ENCODE measurements around the gene AP3B1. TPM values are rescaled to one million over a fixed set of nuclear protein-coding genes. Genes with fewer than 3 reads are reported as not detected.

The AP3B1 gene
- total RNA-seq, 1 experiment from 2014 or later: 27.4 TPM

GRCh38 chr5:77990020-77990419 is 304.5 kb downstream of the AP3B1 start:
- Histone ChIP-seq H3K79me2 (ENCODE audit: low read length) (no peaks in the 10 kb centered on the region), H3K4me3 (ENCODE audit: low read length) (no peak overlapping the region), H3K9me2 (replicated peaks; ENCODE audit: insufficient read depth, low read length) (no peaks in the 10 kb centered on the region), H3K4me2 (ENCODE audit: low read depth, low read length, poor library complexity, severe bottlenecking) (no peak overlapping the region), H4K20me1 (ENCODE audit: insufficient read depth, low read depth, low read length) (no peaks in the 10 kb centered on the region), H3K9ac (ENCODE audit: low read length) (no peak overlapping the region), H3K27ac (ENCODE audit: low read length) (no peak overlapping the region), H3K27me3 (ENCODE audit: low read length) (no peaks in the 10 kb centered on the region), H3K36me3 (ENCODE audit: insufficient read depth, low read length) (no peaks in the 10 kb centered on the region), H2AFZ (ENCODE audit: low read length) (no peak overlapping the region), H3K9me3 (ENCODE audit: low read length) (no peaks in the 10 kb centered on the region), H3K4me1 (ENCODE audit: low read length) (no peaks in the 10 kb centered on the region)
- DNase-seq: no peak

GRCh38 chr5:77987988-77988387 is 306.5 kb downstream of the AP3B1 start:
- Histone ChIP-seq H3K79me2 (ENCODE audit: low read length) (no peaks in the 10 kb centered on the region), H3K27me3 (ENCODE audit: low read length) (no peaks in the 10 kb centered on the region), H3K9me2 (replicated peaks; ENCODE audit: insufficient read depth, low read length) (no peaks in the 10 kb centered on the region), H4K20me1 (ENCODE audit: insufficient read depth, low read depth, low read length) (no peaks in the 10 kb centered on the region), H3K9ac (ENCODE audit: low read length) (no peak overlapping the region), H3K4me3 (ENCODE audit: low read length) (no peak overlapping the region), H3K4me1 (ENCODE audit: low read length) (no peaks in the 10 kb centered on the region), H2AFZ (ENCODE audit: low read length) (no peak overlapping the region), H3K36me3 (ENCODE audit: insufficient read depth, low read length) (no peaks in the 10 kb centered on the region), H3K27ac (ENCODE audit: low read length) (no peak overlapping the region), H3K9me3 (ENCODE audit: low read length) (no peaks in the 10 kb centered on the region), H3K4me2 (ENCODE audit: low read depth, low read length, poor library complexity, severe bottlenecking) (no peak overlapping the region)
- no peak for DNase-seq

- no peak overlapping the region for H3K9ac ChIP-seq (ENCODE audit: low read length)
- no peaks in the 10 kb centered on the region for H3K9me3 ChIP-seq (ENCODE audit: low read length)
- no peaks in the 10 kb centered on the region for H3K36me3 ChIP-seq (ENCODE audit: insufficient read depth, low read length)
- H3K79me2 ChIP-seq (ENCODE audit: low read length): no peaks in the 10 kb centered on the region
- no peaks in the 10 kb centered on the region for H3K4me1 ChIP-seq (ENCODE audit: low read length)
- no peaks in the 10 kb centered on the region for H3K9me2 ChIP-seq (replicated peaks; ENCODE audit: insufficient read depth, low read length)
- H4K20me1 ChIP-seq (ENCODE audit: insufficient read depth, low read depth, low read length): no peaks in the 10 kb centered on the region
- H3K27ac ChIP-seq (ENCODE audit: low read length): no peak overlapping the region
- no peak overlapping the region for H3K4me2 ChIP-seq (ENCODE audit: low read depth, low read length, poor library complexity, severe bottlenecking)
- DNase-seq: no peak
- H3K27me3 ChIP-seq (ENCODE audit: low read length): no peaks in the 10 kb centered on the region
- no peak overlapping the region for H3K4me3 ChIP-seq (ENCODE audit: low read length)
- H2AFZ ChIP-seq (ENCODE audit: low read length): no peak overlapping the region
These were observed 307.2 kb downstream of the AP3B1 start for GRCh38 chr5:77987331-77987730.

- Histone ChIP-seq H3K9me3 (ENCODE audit: low read length) (no peaks in the 10 kb centered on the region), H4K20me1 (ENCODE audit: insufficient read depth, low read depth, low read length) (no peaks in the 10 kb centered on the region), H2AFZ (ENCODE audit: low read length) (no peak overlapping the region), H3K4me1 (ENCODE audit: low read length) (no peaks in the 10 kb centered on the region), H3K27ac (ENCODE audit: low read length) (no peak overlapping the region), H3K9ac (ENCODE audit: low read length) (no peak overlapping the region), H3K4me2 (ENCODE audit: low read depth, low read length, poor library complexity, severe bottlenecking) (no peak overlapping the region), H3K79me2 (ENCODE audit: low read length) (no peaks in the 10 kb centered on the region), H3K4me3 (ENCODE audit: low read length) (no peak overlapping the region), H3K27me3 (ENCODE audit: low read length) (no peaks in the 10 kb centered on the region), H3K36me3 (ENCODE audit: insufficient read depth, low read length) (no peaks in the 10 kb centered on the region), H3K9me2 (replicated peaks; ENCODE audit: insufficient read depth, low read length) (no peaks in the 10 kb centered on the region)
- no peak for DNase-seq
These were observed 308.2 kb downstream of the AP3B1 start for GRCh38 chr5:77986261-77986660.

GRCh38 chr5:77985247-77985646 is 309.3 kb downstream of the AP3B1 start:
- Histone ChIP-seq H3K9me3 (ENCODE audit: low read length) (no peaks in the 10 kb centered on the region), H3K27me3 (ENCODE audit: low read length) (no peaks in the 10 kb centered on the region), H4K20me1 (ENCODE audit: insufficient read depth, low read depth, low read length) (no peaks in the 10 kb centered on the region), H3K4me1 (ENCODE audit: low read length) (no peaks in the 10 kb centered on the region), H3K4me3 (ENCODE audit: low read length) (no peak overlapping the region), H3K27ac (ENCODE audit: low read length) (no peak overlapping the region), H2AFZ (ENCODE audit: low read length) (no peak overlapping the region), H3K79me2 (ENCODE audit: low read length) (no peaks in the 10 kb centered on the region), H3K9me2 (replicated peaks; ENCODE audit: insufficient read depth, low read length) (no peaks in the 10 kb centered on the region), H3K36me3 (ENCODE audit: insufficient read depth, low read length) (no peaks in the 10 kb centered on the region), H3K4me2 (ENCODE audit: low read depth, low read length, poor library complexity, severe bottlenecking) (no peak overlapping the region), H3K9ac (ENCODE audit: low read length) (no peak overlapping the region)
- DNase-seq: no peak

GRCh38 chr5:77984587-77984986 is 309.9 kb downstream of the AP3B1 start:
- Histone ChIP-seq H3K27me3 (ENCODE audit: low read length) (no peaks in the 10 kb centered on the region), H4K20me1 (ENCODE audit: insufficient read depth, low read depth, low read length) (no peaks in the 10 kb centered on the region), H3K9ac (ENCODE audit: low read length) (no peak overlapping the region), H3K9me3 (ENCODE audit: low read length) (no peaks in the 10 kb centered on the region), H3K36me3 (ENCODE audit: insufficient read depth, low read length) (no peaks in the 10 kb centered on the region), H3K9me2 (replicated peaks; ENCODE audit: insufficient read depth, low read length) (no peaks in the 10 kb centered on the region), H2AFZ (ENCODE audit: low read length) (no peak overlapping the region), H3K4me1 (ENCODE audit: low read length) (no peaks in the 10 kb centered on the region), H3K27ac (ENCODE audit: low read length) (no peak overlapping the region), H3K79me2 (ENCODE audit: low read length) (no peaks in the 10 kb centered on the region), H3K4me2 (ENCODE audit: low read depth, low read length, poor library complexity, severe bottlenecking) (no peak overlapping the region), H3K4me3 (ENCODE audit: low read length) (no peak overlapping the region)
- DNase-seq: no peak

GRCh38 chr5:77983482-77984199 is 310.9 kb downstream of the AP3B1 start:
- Histone ChIP-seq H3K4me3 (ENCODE audit: low read length) (no peak overlapping the region), H2AFZ (ENCODE audit: low read length) (no peak overlapping the region), H3K4me2 (ENCODE audit: low read depth, low read length, poor library complexity, severe bottlenecking) (no peak overlapping the region), H3K9me2 (replicated peaks; ENCODE audit: insufficient read depth, low read length) (no peaks in the 10 kb centered on the region), H3K27ac (ENCODE audit: low read length) (no peak overlapping the region), H4K20me1 (ENCODE audit: insufficient read depth, low read depth, low read length) (no peaks in the 10 kb centered on the region), H3K36me3 (ENCODE audit: insufficient read depth, low read length) (no peaks in the 10 kb centered on the region), H3K9ac (ENCODE audit: low read length) (no peak overlapping the region), H3K9me3 (ENCODE audit: low read length) (no peaks in the 10 kb centered on the region), H3K4me1 (ENCODE audit: low read length) (no peaks in the 10 kb centered on the region), H3K27me3 (ENCODE audit: low read length) (no peaks in the 10 kb centered on the region), H3K79me2 (ENCODE audit: low read length) (no peaks in the 10 kb centered on the region)
- DNase-seq: no peak

- H3K36me3 ChIP-seq (ENCODE audit: insufficient read depth, low read length): no peaks in the 10 kb centered on the region
- no peaks in the 10 kb centered on the region for H3K9me3 ChIP-seq (ENCODE audit: low read length)
- H3K27me3 ChIP-seq (ENCODE audit: low read length): no peaks in the 10 kb centered on the region
- H3K9ac ChIP-seq (ENCODE audit: low read length): no peak overlapping the region
- no peak overlapping the region for H2AFZ ChIP-seq (ENCODE audit: low read length)
- no peak overlapping the region for H3K4me2 ChIP-seq (ENCODE audit: low read depth, low read length, poor library complexity, severe bottlenecking)
- H3K4me1 ChIP-seq (ENCODE audit: low read length): no peaks in the 10 kb centered on the region
- H3K9me2 ChIP-seq (replicated peaks; ENCODE audit: insufficient read depth, low read length): no peaks in the 10 kb centered on the region
- no peaks in the 10 kb centered on the region for H3K79me2 ChIP-seq (ENCODE audit: low read length)
- no peak for DNase-seq
- no peak overlapping the region for H3K27ac ChIP-seq (ENCODE audit: low read length)
- H3K4me3 ChIP-seq (ENCODE audit: low read length): no peak overlapping the region
- no peaks in the 10 kb centered on the region for H4K20me1 ChIP-seq (ENCODE audit: insufficient read depth, low read depth, low read length)
These were observed 312.7 kb downstream of the AP3B1 start for GRCh38 chr5:77981820-77982219.
